Sigmoid colon (tissue), 7 donors: Measurements from ENCODE around the gene SLC16A3. TPM values are rescaled to one million over a fixed set of nuclear protein-coding genes. Genes with fewer than 3 reads are reported as not detected.
"Not testable (repeated sequence)": the region's sequence is repeated elsewhere in the genome, so short reads cannot be mapped to it uniquely, and the experiment has no call there.

Experiments used
- DNase-seq: peaks from one replicate; pipeline ENCODE4 v3.0.0-alpha.2; 2019
- H3K27ac ChIP-seq, 4 donors: fragments of 200-600 bp; sonication (generic); one replicate each; pipeline ENCODE4 v1.5.1; 2016 to 2019; ENCODE audit warnings: mild to moderate bottlenecking in 1 of 4
- H3K27me3 ChIP-seq, 3 donors: fragments of 200-600 bp; sonication (generic); one replicate each; pipeline ENCODE4 v1.5.1; 2019; ENCODE audit warnings: mild to moderate bottlenecking in 1 of 3
- H3K36me3 ChIP-seq, 4 donors: fragments of 200-600 bp; sonication (generic); one replicate each; pipeline ENCODE4 v1.5.1; 2016 to 2019
- H3K4me1 ChIP-seq, 4 donors: fragments of 200-600 bp; sonication (generic); one replicate each; pipeline ENCODE4 v1.5.1; 2017 to 2019
- H3K4me3 ChIP-seq, 4 donors: fragments of 200-600 bp; sonication (generic); one replicate each; pipeline ENCODE4 v1.5.1; 2017 to 2019; ENCODE audit warnings: mild to moderate bottlenecking in 2 of 4, moderate library complexity in 1 of 4
- H3K9me3 ChIP-seq, 4 donors: fragments of 200-600 bp in 3 of 4; sonication (generic) in 3 of 4; one replicate each; pipeline versions ENCODE4 v1.5.1 to v1.6.1; 2013 to 2019
- EP300 ChIP-seq, 4 donors: sonication (generic); formaldehyde crosslinking; IDR thresholded peaks; one replicate each; pipeline ENCODE4 v1.6.1; 2017; ENCODE audit warnings: antibody characterized with exemption in 4 of 4
- POLR2A ChIP-seq, 2 donors: fragments of 450-650 bp; IDR thresholded peaks; one replicate each; pipeline ENCODE4 v1.6.1; 2016; ENCODE audit warnings: antibody characterized with exemption in 2 of 2, mild to moderate bottlenecking in 2 of 2, moderate library complexity in 2 of 2
- POLR2AphosphoS5 ChIP-seq, 4 donors: sonication (generic); formaldehyde crosslinking; IDR thresholded peaks; one replicate each; pipeline ENCODE4 v1.6.1; 2017; ENCODE audit warnings: antibody characterized with exemption in 4 of 4
- WGBS, 2 donors: extraction: QIAGEN DNeasy Blood & Tissue Kit; methylation state at CpG; one replicate each; pipeline ENCODE4 v1.1.7; 2013; 5-methylcytosine and 5-hydroxymethylcytosine counted together
- intact Hi-C: fragments of 100-400 bp; cut with DNase I; formaldehyde crosslinking; loops from one replicate; pipeline ENCODE4 v1.15.1; 2023
- polyA plus RNA-seq, 3 donors: library from polyadenylated mRNA; stranded (reverse); fragments of 200-250 nt; gene quantifications; one replicate each; pipeline ENCODE4 v1.2.3, GENCODE V29; 2013
- total RNA-seq, 4 donors: library from RNA; depleted of rRNA; stranded (reverse); fragments of >200 nt; gene quantifications; one replicate each; pipeline ENCODE4 v1.1.0, GENCODE V29; 2016
- TF ChIP-seq, protein P1 (sequence below), 4 experiments: fragments of 450-650 bp in 3 of 4; fragments of 200-600 bp in 1 of 4; IDR thresholded peaks; one replicate each; pipeline ENCODE4 v1.5.1; 2016 to 2019; ENCODE audit warnings: antibody characterized with exemption in 4 of 4, mild to moderate bottlenecking in 3 of 4, moderate library complexity in 2 of 4
- donor health status: healthy with polysubstance abuse.
- donor health status: Bipolar disorder and iron deficiency.
- donor health status: healthy.

SLC16A3 gene
- total and polyA plus RNA-seq, 7 donors: 9.6 to 140 (median 12.6) TPM

DNA sequence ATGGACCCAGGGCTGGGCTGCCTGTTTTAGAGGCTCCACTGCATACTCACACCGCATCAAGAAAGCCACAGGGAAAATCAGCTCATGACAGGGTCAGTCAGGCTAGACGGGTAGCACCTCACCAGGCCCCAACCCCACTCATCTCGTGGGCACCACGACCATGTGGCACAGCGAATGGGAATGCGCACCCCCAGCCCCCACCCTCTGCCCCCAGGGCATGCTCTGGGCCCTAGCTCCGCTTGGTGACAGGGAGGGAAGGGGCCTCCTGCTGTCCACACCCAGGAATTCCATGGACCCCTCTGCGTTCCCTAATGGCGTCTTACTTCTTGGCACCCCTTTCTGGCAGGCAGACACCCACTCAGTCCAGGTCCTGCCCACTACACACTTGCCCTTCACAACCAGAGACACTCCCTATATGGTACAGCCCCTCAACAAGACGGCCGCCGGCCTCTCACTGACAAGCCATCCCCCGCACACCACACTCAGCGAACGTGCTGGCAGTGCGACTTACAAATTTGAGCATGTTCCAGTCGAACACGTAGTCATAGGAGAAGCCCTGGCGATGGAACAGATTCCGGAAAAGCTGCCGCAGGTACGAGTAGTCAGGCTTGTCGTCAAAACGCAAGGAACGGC is 22.1 kb downstream of the SLC16A3 start:
- Histone ChIP-seq H3K36me3 (peaks cover 65 to 97% (median 77%) of the 10 kb centered on the region in 4 donors), H3K4me3 (no peak overlapping the region), H3K27ac (peak overlapping the region in 2 of 4 donors; percentile 40 to 51), H3K4me1 (peaks cover 0 to 41% (median 37%) of the 10 kb centered on the region in 4 donors), H3K9me3 (no peaks in the 10 kb centered on the region), H3K27me3 (no peaks in the 10 kb centered on the region)
- 94 to 95% methylated on average over 25 of the region's 25 CpGs for WGBS, 2 donors
- DNase-seq: no peak
- intact Hi-C loops: no loop called here
- TF ChIP-seq, protein P1, sequence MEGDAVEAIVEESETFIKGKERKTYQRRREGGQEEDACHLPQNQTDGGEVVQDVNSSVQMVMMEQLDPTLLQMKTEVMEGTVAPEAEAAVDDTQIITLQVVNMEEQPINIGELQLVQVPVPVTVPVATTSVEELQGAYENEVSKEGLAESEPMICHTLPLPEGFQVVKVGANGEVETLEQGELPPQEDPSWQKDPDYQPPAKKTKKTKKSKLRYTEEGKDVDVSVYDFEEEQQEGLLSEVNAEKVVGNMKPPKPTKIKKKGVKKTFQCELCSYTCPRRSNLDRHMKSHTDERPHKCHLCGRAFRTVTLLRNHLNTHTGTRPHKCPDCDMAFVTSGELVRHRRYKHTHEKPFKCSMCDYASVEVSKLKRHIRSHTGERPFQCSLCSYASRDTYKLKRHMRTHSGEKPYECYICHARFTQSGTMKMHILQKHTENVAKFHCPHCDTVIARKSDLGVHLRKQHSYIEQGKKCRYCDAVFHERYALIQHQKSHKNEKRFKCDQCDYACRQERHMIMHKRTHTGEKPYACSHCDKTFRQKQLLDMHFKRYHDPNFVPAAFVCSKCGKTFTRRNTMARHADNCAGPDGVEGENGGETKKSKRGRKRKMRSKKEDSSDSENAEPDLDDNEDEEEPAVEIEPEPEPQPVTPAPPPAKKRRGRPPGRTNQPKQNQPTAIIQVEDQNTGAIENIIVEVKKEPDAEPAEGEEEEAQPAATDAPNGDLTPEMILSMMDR (IDR thresholded peaks at IDR 0.05): no peak
- TF ChIP-seq POLR2AphosphoS5 (IDR thresholded peaks at IDR 0.05): no peak
- no peak for TF ChIP-seq POLR2A (IDR thresholded peaks at IDR 0.05)
- TF ChIP-seq EP300 (IDR thresholded peaks at IDR 0.05): no peak

DNA sequence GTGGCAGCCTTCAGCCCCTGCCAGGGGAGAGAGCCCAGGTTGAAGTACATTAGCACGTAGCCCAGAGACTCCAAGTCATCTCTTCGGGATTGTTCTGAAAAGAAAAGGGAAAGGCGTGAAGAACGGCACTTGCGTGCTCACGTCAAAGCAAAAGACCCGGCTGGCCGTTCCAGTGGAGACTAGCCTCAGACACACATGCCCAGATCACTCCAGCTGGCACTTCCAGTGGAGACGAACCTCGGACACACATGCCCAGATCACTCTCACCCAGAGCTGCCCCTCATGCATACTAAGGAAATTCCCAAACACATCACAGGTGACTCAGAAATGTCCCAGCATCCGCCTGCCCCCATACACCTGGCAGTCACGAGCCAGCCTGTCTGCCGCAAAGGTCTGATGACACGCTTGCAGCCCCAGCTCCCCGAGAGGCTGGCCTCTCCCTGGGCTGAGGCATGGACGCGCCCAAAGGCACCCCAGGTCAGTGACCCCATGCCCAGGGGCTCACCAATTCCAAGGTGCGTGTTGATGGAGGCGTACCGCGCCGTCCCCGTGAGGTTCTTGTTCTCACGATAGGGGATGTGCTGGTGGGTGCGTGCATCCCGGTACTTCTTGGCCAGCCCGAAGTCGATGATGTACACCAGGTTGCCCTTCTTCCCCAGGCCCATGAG is 23.8 kb downstream of the SLC16A3 start:
- peaks cover 0 to 28% (median 25%) of the 10 kb centered on the region in 4 donors for H3K4me1 ChIP-seq
- DNase-seq: no peak
- intact Hi-C loops: no loop called here
- H3K36me3 ChIP-seq: peaks cover 62 to 94% (median 75%) of the 10 kb centered on the region in 4 donors
- 95 to 97% methylated on average over 28 of the region's 28 CpGs for whole genome bisulfite sequencing, 2 donors
- no peaks in the 10 kb centered on the region for H3K27me3 ChIP-seq
- peak overlapping the region in 3 of 4 donors; percentile 1 to 51 (median 29) for H3K27ac ChIP-seq
- TF ChIP-seq EP300 (IDR thresholded peaks at IDR 0.05) (no peak), POLR2A (IDR thresholded peaks at IDR 0.05) (no peak), POLR2AphosphoS5 (IDR thresholded peaks at IDR 0.05) (no peak)
- TF ChIP-seq, protein P1 (IDR thresholded peaks at IDR 0.05): no peak
- H3K9me3 ChIP-seq: no peaks in the 10 kb centered on the region
- no peak overlapping the region for H3K4me3 ChIP-seq

DNA sequence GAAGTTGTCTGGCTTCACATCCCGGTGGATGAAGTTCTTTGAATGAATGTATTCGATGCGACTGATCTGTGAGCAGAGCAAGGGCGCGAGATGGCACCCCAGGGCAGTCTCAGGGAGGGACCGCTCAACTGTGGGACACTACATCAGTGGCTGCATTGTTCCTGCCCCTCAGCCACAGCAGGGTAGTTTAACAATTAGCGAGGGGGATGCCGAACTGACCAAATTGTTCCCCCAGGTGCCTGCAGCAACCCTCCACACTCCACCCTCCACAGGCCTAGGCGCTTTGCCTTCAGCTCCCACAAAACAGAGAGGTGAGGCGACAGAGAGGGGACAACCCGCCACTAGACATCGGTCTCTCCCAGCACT is 24.3 kb downstream of the SLC16A3 start:
- intact Hi-C loops: no loop called here
- H3K36me3 ChIP-seq: peaks cover 61 to 94% (median 70%) of the 10 kb centered on the region in 4 donors

DNA sequence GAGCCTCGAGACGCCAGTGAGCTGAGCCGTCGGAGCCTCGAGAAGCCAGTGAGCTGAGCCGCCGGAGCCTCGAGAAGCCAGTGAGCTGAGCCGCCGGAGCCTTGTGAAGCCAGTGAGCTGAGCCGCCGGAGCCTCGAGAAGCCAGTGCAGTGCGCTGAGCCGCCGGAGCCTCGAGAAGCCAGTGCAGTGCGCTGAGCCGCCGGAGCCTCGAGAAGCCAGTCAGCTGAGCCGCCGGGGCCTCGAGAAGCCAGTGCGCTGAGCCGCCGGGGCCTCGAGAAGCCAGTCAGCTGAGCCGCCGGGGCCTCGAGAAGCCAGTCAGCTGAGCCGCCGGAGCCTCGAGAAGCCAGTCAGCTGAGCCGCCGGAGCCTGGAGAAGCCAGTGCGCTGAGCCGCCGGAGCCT is 25.3 kb downstream of the SLC16A3 start:
- H3K4me3 ChIP-seq, DNase-seq, H3K27ac ChIP-seq, intact Hi-C loops, H3K9me3 ChIP-seq, H3K27me3 ChIP-seq: not testable (repeated sequence)
- peaks cover 0 to 21% (median 17%) of the 10 kb centered on the region in 4 donors for H3K4me1 ChIP-seq
- peaks cover 51 to 94% (median 61%) of the 10 kb centered on the region in 4 donors for H3K36me3 ChIP-seq
- 97 to 98% methylated on average over 39 of the region's 39 CpGs for WGBS, 2 donors

More for the DNA sequence above, 24.3 kb downstream of the SLC16A3 start:
- no peaks in the 10 kb centered on the region for H3K9me3 ChIP-seq
- TF ChIP-seq POLR2A (IDR thresholded peaks at IDR 0.05) (no peak), EP300 (IDR thresholded peaks at IDR 0.05) (no peak), POLR2AphosphoS5 (IDR thresholded peaks at IDR 0.05) (no peak)
- TF ChIP-seq, protein P1 (IDR thresholded peaks at IDR 0.05): no peak
- no peaks in the 10 kb centered on the region for H3K27me3 ChIP-seq
- H3K4me1 ChIP-seq: peaks cover 0 to 25% (median 21%) of the 10 kb centered on the region in 4 donors
- no peak for DNase-seq
- H3K27ac ChIP-seq: peak overlapping the region in 1 of 4 donors; percentile 17
- H3K4me3 ChIP-seq: no peak overlapping the region
- WGBS, 2 donors: 96 to 97% methylated on average over 12 of the region's 12 CpGs

DNA sequence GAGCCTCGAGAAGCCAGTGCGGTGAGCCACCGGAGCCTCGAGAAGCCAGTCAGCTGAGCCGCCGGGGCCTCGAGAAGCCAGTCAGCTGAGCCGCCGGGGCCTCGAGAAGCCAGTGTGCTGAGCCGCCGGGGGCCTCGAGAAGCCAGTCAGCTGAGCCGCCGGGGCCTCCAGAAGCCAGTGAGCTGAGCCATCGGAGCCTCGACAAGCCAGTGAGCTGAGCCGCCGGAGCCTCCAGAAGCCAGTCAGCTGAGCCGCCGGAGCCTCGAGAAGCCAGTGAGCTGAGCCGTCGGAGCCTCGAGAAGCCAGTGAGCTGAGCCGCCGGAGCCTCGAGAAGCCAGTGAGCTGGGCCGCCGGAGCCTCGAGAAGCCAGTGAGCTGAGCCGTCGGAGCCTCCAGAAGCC is 25.9 kb downstream of the SLC16A3 start:
- H3K4me3 ChIP-seq, H3K27ac ChIP-seq, DNase-seq, H3K9me3 ChIP-seq, intact Hi-C loops, H3K27me3 ChIP-seq: not testable (repeated sequence)
- WGBS, 2 donors: 98 to 99% methylated on average over 33 of the region's 33 CpGs
- Histone ChIP-seq H3K4me1 (peaks cover 0 to 21% (median 17%) of the 10 kb centered on the region in 4 donors), H3K36me3 (peaks cover 45 to 94% (median 55%) of the 10 kb centered on the region in 4 donors)
